ENCODE results near the gene ADAMTSL3. TPM values are rescaled to one million over a fixed set of nuclear protein-coding genes. Genes with fewer than 3 reads are reported as not detected.

The ADAMTSL3 gene
- total and polyA plus RNA-seq, 2 of the 8 experiments (the other 6 are each of a cell fraction or from before 2014, with no cell fraction given) = 0.35 to 1.4 TPM

- no peak overlapping the region for H3K27ac ChIP-seq (ENCODE audit: low read depth, low read length)
- no peak overlapping the region for H2BK5ac ChIP-seq (ENCODE audit: low read depth, low read length)
- no peaks in the 10 kb centered on the region for H3K79me2 ChIP-seq (ENCODE audit: control insufficient read depth in 1 of 2, insufficient read depth in 2 of 2, low read length in 2 of 2)
- H3K4me2 ChIP-seq (ENCODE audit: insufficient read depth in 1 of 2, low read depth in 2 of 2, low read length in 2 of 2) = no peak overlapping the region
- no peak overlapping the region for H3K4me3 ChIP-seq (ENCODE audit: extremely low read depth in 1 of 4, insufficient read depth in 2 of 4, low read depth in 3 of 4, low read length in 4 of 4)
- H4K5ac ChIP-seq (ENCODE audit: insufficient read length, low read depth, low read length) = no peak overlapping the region
- H2BK12ac ChIP-seq (ENCODE audit: low read depth, low read length) = no peak overlapping the region
- no peaks in the 10 kb centered on the region for H3K36me3 ChIP-seq (ENCODE audit: control insufficient read depth in 2 of 4, insufficient read depth in 4 of 4, low read length in 3 of 4)
- DNase-seq (ENCODE audit: low read depth in 1 of 2, low spot score in 2 of 2) (no peak), FAIRE-seq (no peak)
- no peak overlapping the region for H3K14ac ChIP-seq (ENCODE audit: insufficient read length)
- H2BK120ac ChIP-seq (replicated peaks; ENCODE audit: low read depth, low read length) = no peak overlapping the region
- no peak overlapping the region for H3K18ac ChIP-seq (ENCODE audit: extremely low read depth, low read length)
- ChIA-PET CTCF (ENCODE audit: partially characterized antibody) (interaction anchor here (0.9 to 1.4 kb wide), 3 partner anchors 30 to 50 kb away, joined by 3 read pairs; no protein-coding TSS in a partner anchor), POLR2A (ENCODE audit: partially characterized antibody) (no interaction called here)
- H2AFZ ChIP-seq (ENCODE audit: low read length) = no peak overlapping the region
- H3K9me3 ChIP-seq (ENCODE audit: insufficient read depth in 2 of 2, low read depth in 1 of 2, low read length in 1 of 2) = no peaks in the 10 kb centered on the region
- no peak overlapping the region for H2AK5ac ChIP-seq (ENCODE audit: low read depth, low read length)
- no peaks in the 10 kb centered on the region for H3K23me2 ChIP-seq (ENCODE audit: low read depth, low read length)
- no peak overlapping the region for H3K23ac ChIP-seq (ENCODE audit: insufficient read length)
- no peaks in the 10 kb centered on the region for H3K27me3 ChIP-seq (replicated peaks in 1 of 4; ENCODE audit: control insufficient read depth in 3 of 4, extremely low read depth in 1 of 4, insufficient read depth in 3 of 4, low read length in 3 of 4)
- no peaks in the 10 kb centered on the region for H3K79me1 ChIP-seq (ENCODE audit: low read depth, low read length)
- H3K9ac ChIP-seq (replicated peaks in 1 of 4; ENCODE audit: extremely low read depth in 1 of 4, low read depth in 3 of 4, low read length in 3 of 4) = no peak overlapping the region
- no peak overlapping the region for H2BK15ac ChIP-seq (ENCODE audit: low read length)
- H3K4ac ChIP-seq (replicated peaks; ENCODE audit: insufficient read length, low read depth, low read length) = no peak overlapping the region
- H2BK20ac ChIP-seq (ENCODE audit: low read length) = no peak overlapping the region
- TF ChIP-seq CTCF (IDR thresholded peaks at IDR 0.05; ENCODE audit: control extremely low read depth in 1 of 3, insufficient read depth in 1 of 3, low read depth in 1 of 3, low read length in 3 of 3) (no peak), SP2 (IDR thresholded peaks at IDR 0.05; ENCODE audit: low read length) (no peak), TAF1 (IDR thresholded peaks at IDR 0.05; ENCODE audit: low read depth, low read length) (no peak), SAP30 (IDR thresholded peaks at IDR 0.05; ENCODE audit: insufficient read depth, insufficient replicate concordance, low read length) (no peak), JUN (IDR thresholded peaks at IDR 0.05; ENCODE audit: low read depth, low read length) (no peak), E2F6 (IDR thresholded peaks at IDR 0.05) (no peak), RAD21 (IDR thresholded peaks at IDR 0.05 in 1 of 2, conservative IDR thresholded peaks at IDR 0.05 in 1 of 2; ENCODE audit: low read depth in 2 of 2, low read length in 2 of 2) (no peak), RBBP5 (IDR thresholded peaks at IDR 0.05; ENCODE audit: borderline replicate concordance, low read depth, low read length) (no peak)
- no peak overlapping the region for H4K91ac ChIP-seq (replicated peaks; ENCODE audit: insufficient read length, low read length)
- no peaks in the 10 kb centered on the region for H3K4me1 ChIP-seq (replicated peaks in 1 of 4; ENCODE audit: control insufficient read depth in 3 of 4, insufficient read depth in 4 of 4, low read length in 3 of 4)
- H4K20me1 ChIP-seq (replicated peaks in 1 of 2; ENCODE audit: control insufficient read depth in 1 of 2, insufficient read depth in 2 of 2, low read length in 2 of 2) = no peaks in the 10 kb centered on the region
- no peak overlapping the region for H4K8ac ChIP-seq (ENCODE audit: extremely low read depth, insufficient read depth, low read length)
- no peak overlapping the region for H3K56ac ChIP-seq (replicated peaks; ENCODE audit: insufficient read length, low read depth, low read length)
Measured at GRCh38 chr15:83784975-83785374, 131.1 kb downstream of the ADAMTSL3 start.
